OCI-LY7 (cell line): Measurements from ENCODE around the gene CHST6.

Experiments used
- CTCF ChIP-seq: fragments of 200-600 bp; sonication (generic); conservative IDR thresholded peaks from 2 replicates; pipeline ENCODE4 v1.5.1; 2014; ENCODE audit warnings: mild to moderate bottlenecking, antibody characterized with exemption, low read length, moderate library complexity, mixed read lengths
- EZH2phosphoT487 ChIP-seq: fragments of 200-600 bp; sonication (generic); IDR thresholded peaks from 2 replicates; pipeline ENCODE4 v1.6.1; 2018; ENCODE audit warnings: low read depth, borderline replicate concordance, mild to moderate bottlenecking, mixed run types, antibody characterized with exemption, low read length, moderate library complexity, mixed read lengths

GRCh38 chr16:75452464-75453190 lies 42.6 kb downstream of the CHST6 start:
- TF ChIP-seq CTCF (no peak), EZH2phosphoT487 (no peak)
